RPMI7951 (cell line): Measurements from ENCODE around the gene HAPLN2. TPM values are rescaled to one million over a fixed set of nuclear protein-coding genes. Genes with fewer than 3 reads are reported as not detected.
"Not testable (repeated sequence)": the region's sequence is repeated elsewhere in the genome, so short reads cannot be mapped to it uniquely, and the experiment has no call there.

Experiments used
- DNase-seq: peaks from one replicate; pipeline ENCODE4 v3.0.0-alpha.2; 2012; ENCODE audit warnings: low read depth
- total RNA-seq: library from RNA; depleted of rRNA; stranded (reverse); fragments of >200 nt; shearing (Covaris generic); gene quantifications from 2 replicates; pipeline ENCODE4 v1.2.3, GENCODE V29; 2014; rRNA removed

The HAPLN2 gene
- total RNA-seq = not detected in 2 replicates

GRCh38 chr1:156618853-156619581, at the start of gene HAPLN2:
HAPLN2 (plus strand) TSS chr1:156619415; CDS start chr1:156623491, 4,076 bp downstream.
- DNase-seq = no peak

- DNase-seq = peak; percentile 81
Observed at GRCh38 chr1:156571261-156571852, 47.9 kb upstream of the HAPLN2 start.

GRCh38 chr1:156571919-156572662, 47.1 kb upstream of the HAPLN2 start, which contains the start of gene IQGAP3:
IQGAP3 (minus strand) TSS chr1:156572565; CDS start chr1:156572529, 36 bp downstream.
- DNase-seq = peak; percentile 77

- DNase-seq = no peak
Observed at GRCh38 chr1:156572663-156573018, 46.6 kb upstream of the HAPLN2 start.

- DNase-seq = no peak
Observed at GRCh38 chr1:156574039-156574633, 45.1 kb upstream of the HAPLN2 start.

GRCh38 chr1:156577550-156577949, 41.7 kb upstream of the HAPLN2 start:
- no peak for DNase-seq

- DNase-seq = no peak
Observed at GRCh38 chr1:156578055-156578454, 41.2 kb upstream of the HAPLN2 start.

- no peak for DNase-seq
Observed at GRCh38 chr1:156579472-156579871, 39.7 kb upstream of the HAPLN2 start, which contains the start of gene TTC24. TTC24 (plus strand) TSS chr1:156579723; CDS start chr1:156581365, 1,642 bp downstream.

- no peak for DNase-seq
Observed at GRCh38 chr1:156581661-156582387, 37.4 kb upstream of the HAPLN2 start.

GRCh38 chr1:156582388-156583017, 36.7 kb upstream of the HAPLN2 start:
- DNase-seq = no peak

- DNase-seq = peak; percentile 70
Observed at GRCh38 chr1:156583821-156584622, 35.2 kb upstream of the HAPLN2 start.

- DNase-seq = no peak
Observed at GRCh38 chr1:156584813-156585212, 34.4 kb upstream of the HAPLN2 start.

- no peak for DNase-seq
Observed at GRCh38 chr1:156586323-156586722, 32.9 kb upstream of the HAPLN2 start.

GRCh38 chr1:156586892-156587477, 32.2 kb upstream of the HAPLN2 start:
- DNase-seq = no peak

GRCh38 chr1:156587927-156588326, 31.3 kb upstream of the HAPLN2 start:
- DNase-seq = not testable (repeated sequence)

- DNase-seq = no peak
Observed at GRCh38 chr1:156589546-156589945, 29.7 kb upstream of the HAPLN2 start.

- DNase-seq = no peak
Observed at GRCh38 chr1:156590326-156591180, 28.7 kb upstream of the HAPLN2 start.

- no peak for DNase-seq
Observed at GRCh38 chr1:156591181-156591431, 28.1 kb upstream of the HAPLN2 start.
